Uterus (tissue), 4 donors: ENCODE measurements around the gene IGFBP3. TPM values are rescaled to one million over a fixed set of nuclear protein-coding genes. Genes with fewer than 3 reads are reported as not detected.

ENCODE experiments used
- total RNA-seq, 4 donors: library from RNA; depleted of rRNA in 3 of 4; stranded (reverse); fragments of >200 nt in 3 of 4; gene quantifications; one replicate each; pipeline versions ENCODE4 v1.1.0 to v1.2.4, GENCODE V29; 2014 to 2023
- donor health status: DM: yes; HTN: yes; CAD: no.

The IGFBP3 gene
- total RNA-seq, 4 donors from 2014 or later, result 202 to 345 (median 319) TPM

Other genes with a start within 250 kb of the IGFBP3 start
- under 1 TPM in 1 of 4 donors, not detected in 3; 0.21 TPM for gene CCDC201, start 48.2 kb downstream of the IGFBP3 start, total RNA-seq
- 1 to 10 TPM in 1 of 4 donors, not detected in 3; 1.9 TPM for gene IGFBP1, start 32.8 kb downstream of the IGFBP3 start, total RNA-seq